Hematopoietic multipotent progenitor cell treated with erythropoietin and hydrocortisone succinate and interleukin-3 and kit ligand, for 6 days (in vitro differentiated cells): ENCODE measurements around the gene MCM8.

Experiments
- DNase-seq: peaks from one replicate; pipeline ENCODE4 v3.0.0-alpha.2; 2015

The MCM8 gene

DNA sequence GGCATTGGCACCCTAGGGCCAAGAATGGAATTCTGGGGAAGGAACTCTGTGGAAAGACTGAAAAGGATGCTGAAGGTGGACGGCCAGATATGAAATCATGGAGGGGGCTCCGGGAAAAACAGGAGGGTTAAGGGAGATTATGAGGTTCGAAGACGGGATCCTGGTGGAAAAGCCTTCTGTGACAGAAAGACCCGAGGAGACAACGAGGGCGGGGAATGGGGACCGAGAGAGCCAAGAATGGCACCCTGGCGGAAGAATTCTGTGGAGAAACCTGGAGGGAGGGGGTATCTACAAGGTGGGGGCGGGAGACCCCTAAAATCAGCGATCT, 545 bp upstream of the MCM8 start:
- no peak for DNase-seq

DNA sequence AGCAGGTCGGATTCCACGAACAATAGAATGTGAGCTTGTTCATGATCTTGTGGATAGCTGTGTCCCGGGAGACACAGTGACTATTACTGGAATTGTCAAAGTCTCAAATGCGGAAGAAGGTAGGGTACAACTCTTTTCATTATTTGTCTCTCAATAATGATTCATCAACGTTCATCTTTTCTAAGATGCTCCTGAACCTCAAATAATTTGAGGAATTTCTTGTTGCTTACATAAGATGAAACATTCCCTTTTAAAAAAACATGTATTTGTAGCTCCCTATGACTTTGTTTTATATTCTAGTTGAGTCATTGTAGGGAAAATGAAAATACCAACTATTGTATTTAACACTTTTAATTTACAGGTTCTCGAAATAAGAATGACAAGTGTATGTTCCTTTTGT, 17.0 kb downstream of the MCM8 start:
- DNase-seq, result no peak

DNA sequence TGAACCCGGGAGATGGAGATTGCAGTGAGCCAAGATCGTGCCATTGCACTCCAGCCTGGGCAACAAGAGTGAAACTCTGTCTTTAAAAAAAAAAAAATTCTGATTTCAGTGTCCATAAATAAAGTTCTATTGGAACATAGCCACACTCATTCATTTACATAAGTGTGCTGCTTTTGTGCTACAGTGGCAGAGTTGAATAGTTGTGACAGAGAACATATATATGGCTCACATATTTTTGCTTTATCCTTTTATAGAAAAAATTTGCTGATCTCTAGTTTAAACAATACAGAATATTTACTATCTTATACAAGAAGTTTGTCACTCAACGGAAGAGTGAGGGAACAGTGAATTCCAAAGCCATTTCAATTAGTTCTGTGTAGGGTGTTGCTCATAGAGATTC, 18.0 kb downstream of the MCM8 start:
- DNase-seq, result no peak

DNA sequence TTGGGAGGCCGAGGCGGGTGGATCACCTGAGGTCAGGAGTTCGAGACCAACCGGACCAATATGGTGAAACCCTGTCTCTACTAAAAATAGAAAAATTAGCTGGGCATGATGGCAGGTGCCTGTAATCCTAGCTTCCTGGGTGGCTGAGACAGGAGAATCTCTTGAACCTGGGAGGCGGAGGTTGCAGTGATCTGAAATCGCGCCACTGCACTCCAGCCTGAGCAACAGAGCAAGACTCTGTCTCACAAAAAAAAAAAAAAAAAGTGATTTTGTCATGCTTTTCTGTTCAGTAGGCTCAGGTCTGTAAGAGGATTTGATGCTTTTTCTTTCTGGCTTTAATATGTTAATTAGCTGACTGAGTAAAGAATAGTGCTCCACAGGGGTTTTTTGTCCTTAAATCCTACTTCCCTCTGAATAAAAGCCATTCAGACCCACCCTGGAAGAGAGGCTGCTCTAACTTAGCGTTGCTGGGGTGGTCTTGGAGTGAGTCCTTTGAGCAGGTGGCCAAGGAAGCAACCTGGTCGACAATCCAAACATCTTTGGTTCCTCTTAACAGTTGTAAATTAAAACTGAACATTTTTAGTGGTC, 19.0 kb downstream of the MCM8 start:
- DNase-seq, result no peak

DNA sequence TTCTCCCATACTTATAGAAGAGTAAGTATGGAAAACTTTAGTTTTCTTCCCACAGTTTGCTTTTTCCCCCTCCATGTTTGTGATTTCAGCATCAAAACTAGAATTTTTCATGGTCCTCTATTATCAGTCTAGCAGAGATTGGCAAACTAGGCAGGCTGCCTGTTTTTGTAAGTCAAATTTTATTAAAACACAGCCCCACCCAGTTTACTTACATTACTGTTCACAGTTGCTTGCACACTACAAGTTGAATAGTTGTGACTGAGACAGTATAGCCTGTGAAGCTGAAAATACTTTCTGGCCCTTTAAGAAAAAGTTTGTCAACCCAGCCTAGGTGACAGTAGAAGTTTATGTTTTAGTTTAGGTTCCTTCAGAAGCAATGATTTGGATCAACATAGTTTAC, 19.5 kb downstream of the MCM8 start:
- no peak for DNase-seq

DNA sequence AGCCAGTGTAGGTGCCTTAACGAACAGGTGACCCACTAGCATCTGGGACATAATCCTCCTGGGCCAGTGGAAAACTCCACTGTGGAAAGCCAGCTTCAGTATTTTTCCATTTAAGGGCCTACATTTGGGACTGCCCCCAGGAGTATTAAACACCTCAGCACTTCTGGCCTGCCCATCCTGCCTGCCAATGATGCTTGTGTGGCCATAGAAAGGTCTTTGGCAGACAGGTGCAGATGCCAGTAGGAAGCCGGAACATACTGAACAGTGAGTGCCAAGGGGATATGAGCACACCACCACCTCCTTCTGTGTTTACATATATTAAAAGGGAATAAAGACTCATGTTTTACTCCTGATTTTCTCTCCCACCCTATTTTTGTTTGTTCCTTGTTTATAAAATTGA, 19.9 kb downstream of the MCM8 start:
- DNase-seq, result no peak

DNA sequence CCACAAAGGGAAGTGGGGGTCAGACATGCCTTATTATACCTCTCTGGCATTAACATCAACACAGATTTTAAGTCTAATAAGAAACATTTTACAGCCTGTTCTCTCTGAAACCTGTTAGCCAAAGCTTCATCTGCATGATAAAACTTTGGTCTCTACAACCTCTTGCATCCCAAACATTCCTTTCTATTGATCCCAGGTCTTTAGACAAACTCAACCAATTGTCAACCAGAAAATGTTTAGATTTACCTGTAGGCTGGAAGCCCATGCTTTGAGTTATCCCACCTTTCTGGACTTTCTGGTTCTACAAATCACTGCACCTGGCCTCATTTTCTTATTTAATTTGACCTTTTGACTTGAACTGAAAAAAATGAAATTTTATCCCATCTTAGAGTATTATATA, 20.8 kb downstream of the MCM8 start:
- DNase-seq, result no peak

DNA sequence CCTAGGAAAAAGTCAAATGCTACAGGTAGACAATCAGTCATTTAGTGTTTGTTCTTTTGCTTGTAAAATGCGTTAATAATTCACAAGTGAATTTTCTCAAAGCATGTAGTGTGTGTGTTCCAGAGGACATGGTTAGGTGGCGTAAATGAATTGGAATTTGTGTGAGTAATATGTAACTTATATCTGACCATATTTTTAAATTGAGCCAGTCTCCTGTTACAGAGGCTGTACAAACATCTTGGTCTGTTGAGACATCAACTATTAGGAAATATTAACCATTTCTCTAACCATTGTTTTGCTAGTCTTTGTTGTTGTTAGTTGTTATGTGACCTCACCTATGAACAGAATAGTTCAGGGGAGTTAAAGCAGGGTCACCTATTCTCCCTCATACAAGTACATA, 22.7 kb downstream of the MCM8 start:
- no peak for DNase-seq

DNA sequence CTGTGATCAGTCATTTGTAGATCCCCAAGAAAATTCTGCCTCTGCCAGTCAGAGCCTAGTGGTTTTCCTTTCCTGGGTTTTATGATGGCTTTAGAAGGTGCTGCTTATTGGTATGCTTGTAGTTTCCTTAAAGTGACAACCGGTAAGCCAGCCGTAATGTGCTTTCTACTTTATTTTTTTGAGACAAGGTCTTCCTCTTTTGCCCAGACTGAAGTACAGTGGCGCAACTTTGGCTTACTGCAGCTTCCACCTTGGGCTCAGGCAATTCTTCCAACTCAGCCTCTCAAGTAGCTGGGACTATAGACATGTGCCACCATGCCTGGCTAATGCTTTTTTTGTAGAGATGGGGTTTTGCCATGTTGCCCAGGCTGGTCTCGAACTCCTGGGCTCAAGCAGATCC, 23.5 kb downstream of the MCM8 start:
- DNase-seq, result peak; percentile 45

DNA sequence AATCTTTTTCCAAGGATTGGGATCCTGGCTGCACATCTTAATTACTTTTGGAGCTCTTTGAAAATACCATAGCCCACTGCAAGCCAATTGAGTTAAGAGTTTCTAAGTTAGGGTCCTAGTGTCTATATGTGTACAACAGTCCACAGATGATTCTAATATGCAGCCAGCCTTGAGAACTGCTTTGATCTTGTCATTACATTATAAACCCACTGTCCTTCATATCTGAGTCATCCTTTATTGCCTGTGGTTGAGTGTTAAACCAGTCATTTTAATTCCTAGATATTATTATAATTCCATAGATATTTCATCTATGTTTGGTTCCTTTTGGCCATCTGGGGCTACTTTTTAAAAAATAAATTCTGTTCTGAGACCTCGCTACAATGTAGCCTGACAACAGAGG, 24.1 kb downstream of the MCM8 start:
- DNase-seq, result no peak

DNA sequence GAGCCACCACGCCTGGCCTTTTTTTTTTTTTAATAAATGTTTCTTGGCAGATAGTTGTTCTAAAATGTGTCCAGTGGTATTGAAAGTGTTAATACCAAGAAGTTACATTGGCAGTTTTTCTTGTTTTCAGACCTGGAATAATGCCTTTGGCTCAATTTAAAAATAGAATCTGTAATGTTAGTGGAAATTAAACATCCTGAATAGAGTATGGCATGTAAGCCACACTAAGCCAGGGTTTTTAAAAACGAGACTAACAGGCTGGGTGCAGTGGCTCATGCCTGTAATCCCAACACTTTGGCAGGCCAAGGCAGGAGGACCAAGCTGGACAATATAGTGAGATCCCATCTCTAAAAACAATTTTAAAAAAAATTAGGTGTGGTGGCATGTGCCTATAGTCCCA, 25.3 kb downstream of the MCM8 start:
- no peak for DNase-seq

DNA sequence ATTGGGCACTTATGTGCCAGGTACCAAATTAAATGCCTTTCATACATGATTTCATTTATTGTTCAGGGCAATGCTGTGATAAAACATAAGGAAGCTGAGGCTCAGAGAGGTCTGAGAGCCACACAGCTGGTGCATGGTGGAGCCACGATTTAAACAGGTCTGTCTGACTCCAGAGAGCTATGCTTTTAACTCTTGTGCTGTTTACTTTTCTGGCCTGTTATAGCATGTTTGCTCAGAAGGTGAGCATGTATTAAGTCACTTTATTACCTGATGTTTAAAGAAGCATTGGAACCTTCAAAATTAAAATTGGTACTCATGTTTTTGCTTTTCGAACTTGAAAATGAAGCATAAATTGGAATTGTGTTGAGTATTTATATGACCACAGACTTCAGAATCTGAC, 26.8 kb downstream of the MCM8 start:
- DNase-seq, result no peak

DNA sequence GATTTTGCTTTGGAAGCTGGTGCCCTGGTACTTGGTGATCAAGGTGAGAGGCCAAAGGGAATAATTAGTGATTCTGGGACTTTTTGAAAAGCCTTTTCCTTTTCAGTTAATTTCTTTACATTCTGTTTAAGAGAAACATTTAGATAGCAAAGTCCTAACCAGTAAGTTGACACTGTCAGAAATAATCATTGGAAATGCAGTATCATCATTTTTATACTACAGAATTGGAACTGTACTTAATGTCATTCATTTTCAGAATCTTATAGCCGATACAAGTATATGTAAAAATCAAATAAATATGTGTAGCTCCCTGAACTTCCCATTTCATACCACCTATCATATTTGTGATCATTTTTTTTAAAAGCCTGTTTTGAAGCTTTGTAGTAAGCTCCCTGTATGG, 27.5 kb downstream of the MCM8 start:
- DNase-seq, result no peak

DNA sequence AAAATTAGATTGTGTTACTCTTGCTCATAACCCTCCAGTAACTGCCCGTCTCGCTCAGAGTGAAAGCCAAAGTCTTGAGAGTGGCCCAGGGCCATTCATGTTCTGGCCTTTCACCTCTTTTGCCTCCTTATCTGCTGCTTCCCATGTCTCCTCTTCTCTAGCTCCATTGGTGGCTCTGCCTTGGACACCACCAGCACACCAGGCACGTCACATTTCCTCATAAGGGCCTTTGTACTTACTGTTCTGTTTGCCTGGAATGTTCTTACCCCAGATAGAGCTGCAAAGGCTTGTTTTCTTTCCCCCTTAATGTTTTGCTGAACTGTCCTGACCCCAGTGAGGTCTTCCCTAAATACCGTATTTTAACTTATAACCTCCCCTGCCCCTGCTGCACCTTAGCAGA, 29.3 kb downstream of the MCM8 start:
- no peak for DNase-seq

DNA sequence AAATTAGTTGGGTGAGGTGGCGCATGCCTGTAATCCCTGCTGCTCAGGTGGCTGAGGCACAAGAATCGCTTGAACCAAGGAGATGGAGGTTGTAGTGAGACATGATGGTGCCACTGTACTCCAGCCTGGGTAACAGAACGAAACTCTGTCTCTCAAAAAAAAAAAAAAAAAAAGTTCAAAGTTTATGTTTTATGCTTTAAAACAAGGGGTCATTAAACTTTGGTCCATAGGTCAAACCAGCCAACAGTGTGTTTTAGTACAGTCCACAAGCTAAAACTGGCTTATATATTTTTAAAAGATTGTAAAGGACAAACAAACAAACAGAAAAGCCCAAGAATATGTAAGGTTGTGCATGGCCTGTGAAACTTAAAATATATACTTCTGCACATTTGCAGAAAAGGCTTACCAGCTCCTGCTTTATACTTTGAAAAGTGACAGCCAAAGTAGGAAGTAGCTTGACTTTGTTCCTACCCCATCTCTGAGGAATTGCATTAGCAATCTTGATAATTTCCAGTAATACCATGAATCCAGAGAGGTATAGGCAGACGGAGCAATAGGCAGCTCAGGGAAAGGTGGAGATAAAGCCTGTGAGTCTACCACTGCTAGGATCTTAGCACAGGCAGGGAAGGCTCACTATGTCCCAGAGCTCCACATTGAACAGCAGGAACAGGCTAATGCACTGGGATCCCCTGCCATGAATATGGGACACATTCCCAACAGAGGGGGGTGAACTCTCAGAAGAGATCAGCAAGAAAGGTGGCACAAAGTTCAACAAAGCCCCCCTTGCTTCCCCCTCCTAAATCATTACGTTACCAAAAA, 30.5 kb downstream of the MCM8 start:
- DNase-seq, result no peak

DNA sequence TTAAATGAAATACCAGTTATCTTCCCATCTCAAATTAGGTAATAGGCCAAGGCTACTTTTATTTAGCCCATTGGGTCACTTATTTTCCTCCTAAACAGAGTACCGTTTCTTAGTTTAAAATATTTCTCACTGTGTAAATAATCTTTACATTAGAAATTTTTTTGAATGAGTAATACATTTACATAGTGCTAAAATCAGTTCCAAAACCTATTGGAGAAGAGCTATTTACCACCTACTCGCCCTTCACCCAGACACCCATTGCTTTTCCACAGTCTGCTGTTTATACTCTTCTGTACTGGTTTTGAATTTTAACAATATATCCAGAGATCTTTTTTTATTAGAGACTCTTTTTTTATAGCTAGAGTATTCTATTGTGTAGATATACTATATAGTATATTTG, 36.9 kb downstream of the MCM8 start:
- DNase-seq, result no peak

DNA sequence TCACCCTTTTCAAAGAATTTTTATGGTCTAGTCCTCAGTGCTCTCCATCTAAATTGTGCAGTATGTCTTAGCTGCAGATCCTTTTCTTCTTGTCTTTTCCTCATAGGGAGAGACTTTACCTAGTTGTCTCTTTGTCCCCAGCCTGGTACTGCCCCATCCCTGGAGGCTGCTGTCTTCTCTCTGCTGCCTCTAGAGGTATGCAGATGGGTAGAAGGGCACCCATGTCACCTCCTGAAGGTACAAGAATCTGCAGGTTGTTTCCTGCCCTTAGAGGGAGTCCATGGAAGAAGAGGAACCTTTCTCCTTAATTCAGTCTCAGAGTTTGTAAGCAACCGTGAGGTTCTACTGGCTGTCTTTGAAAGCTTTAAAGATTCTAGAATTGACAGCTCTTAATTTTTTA, 39.1 kb downstream of the MCM8 start:
- DNase-seq, result no peak

DNA sequence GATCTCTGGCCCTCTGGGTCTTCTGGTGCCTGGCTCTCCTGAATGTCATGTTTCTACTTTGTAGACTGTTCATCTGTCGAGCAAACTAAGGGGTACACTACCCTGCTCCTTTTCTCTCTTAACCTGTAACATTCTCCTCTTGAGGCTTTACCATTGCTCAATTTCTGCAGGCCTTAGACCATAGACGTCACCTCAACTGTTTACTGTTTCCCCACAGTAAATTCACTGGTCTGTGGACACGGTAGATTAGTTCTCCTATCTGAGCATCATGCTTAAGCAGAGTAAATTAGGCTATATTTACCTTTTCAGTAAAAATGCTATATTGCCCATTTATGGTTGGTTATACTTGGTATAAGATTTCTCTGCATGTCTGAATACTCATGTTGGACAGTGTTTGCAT, 40.5 kb downstream of the MCM8 start:
- DNase-seq, result no peak

DNA sequence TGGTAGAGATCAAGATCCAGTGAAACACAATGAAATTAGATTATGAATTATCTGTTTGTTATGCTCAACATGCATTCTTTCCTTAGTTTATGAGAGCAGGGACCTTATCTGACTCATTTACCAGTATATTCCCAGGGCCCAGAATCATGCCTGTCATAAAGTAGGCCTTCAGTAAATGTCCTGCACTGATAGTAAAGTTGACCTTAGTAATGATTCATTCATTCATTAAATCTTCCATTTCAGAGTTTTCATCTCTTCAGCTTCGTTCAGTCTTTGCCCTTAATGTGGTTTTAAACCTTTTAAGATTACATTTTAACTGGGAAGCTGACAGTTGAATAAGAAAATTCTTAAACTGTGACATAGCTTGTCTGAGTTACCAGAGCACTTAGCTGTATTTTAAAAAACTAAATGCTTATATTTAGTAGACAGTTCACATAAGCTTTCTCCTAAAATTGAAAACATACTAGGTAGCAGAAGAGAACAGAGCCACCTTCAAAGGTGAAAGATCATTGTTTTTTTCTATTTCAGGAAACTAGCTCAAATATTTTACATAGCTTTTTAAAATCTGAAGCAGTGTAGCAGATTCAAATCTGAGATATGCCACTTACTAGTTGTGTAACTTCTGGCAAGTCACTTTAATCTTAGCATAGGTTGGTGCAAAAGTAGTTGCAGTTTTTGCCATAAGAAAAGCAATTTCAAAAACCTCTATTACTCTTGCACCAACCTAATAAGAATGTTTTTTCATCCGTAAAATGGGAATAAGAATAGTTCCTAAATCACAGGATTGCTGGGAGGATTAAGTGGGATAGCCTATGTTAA, 41.4 kb downstream of the MCM8 start:
- DNase-seq, result no peak

DNA sequence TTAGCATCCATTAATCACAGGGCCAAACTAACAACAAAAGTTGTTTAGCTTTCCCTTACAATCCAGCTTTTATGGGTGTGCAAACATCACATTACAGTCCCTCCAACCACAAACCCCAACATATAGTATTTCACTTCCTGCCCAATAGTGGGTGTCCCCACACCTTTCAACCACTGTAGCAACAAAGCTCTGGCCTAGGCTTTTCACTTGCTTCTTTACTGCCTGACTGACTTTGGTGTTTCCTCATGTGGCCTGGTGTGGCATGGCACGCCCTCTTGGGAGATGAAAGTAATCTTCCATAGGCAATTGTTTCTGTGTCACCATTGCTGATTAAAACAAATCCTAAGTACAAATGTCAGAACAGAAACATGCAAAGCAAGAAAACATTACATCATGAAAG, 46.3 kb downstream of the MCM8 start:
- DNase-seq, result peak; percentile 60

DNA sequence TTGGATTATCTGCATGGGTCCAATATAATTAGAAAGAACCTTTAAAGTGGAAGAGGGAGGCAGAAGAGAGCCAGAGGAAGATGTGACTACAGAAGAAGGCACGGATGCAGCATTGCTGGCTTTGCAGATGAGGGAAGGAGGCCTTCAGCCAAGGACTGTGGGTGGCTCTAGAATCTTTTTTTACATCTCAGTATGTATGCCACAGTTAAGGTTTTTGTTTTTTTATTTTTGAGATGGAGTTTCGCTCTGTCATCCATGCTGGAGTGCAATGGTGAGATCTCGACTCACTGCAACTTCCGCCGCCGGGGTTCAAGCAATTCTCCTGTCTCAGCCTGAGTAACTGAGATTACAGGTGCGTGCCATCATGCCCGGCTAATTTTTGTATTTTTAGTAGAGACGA, 49.3 kb downstream of the MCM8 start:
- DNase-seq, result no peak

DNA sequence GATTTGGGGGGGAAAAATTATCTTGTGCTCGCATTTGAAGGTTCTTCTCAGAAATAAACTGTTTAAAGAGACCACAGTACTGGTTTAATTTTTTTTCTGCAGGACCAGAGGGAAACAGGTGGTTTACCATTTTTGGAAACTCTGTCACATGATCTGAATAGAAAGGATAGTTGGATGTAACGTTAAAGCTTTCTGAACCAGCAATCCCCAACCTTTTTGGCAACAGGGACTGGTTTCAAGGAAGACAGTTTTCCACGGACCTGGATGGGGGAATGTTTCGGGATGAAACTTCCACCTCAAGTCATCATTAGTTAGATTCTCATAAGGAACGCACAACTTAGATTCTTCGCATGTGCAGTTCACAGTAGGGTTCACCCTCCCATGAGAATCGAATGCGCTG, 50.4 kb downstream of the MCM8 start:
- DNase-seq, result no peak

DNA sequence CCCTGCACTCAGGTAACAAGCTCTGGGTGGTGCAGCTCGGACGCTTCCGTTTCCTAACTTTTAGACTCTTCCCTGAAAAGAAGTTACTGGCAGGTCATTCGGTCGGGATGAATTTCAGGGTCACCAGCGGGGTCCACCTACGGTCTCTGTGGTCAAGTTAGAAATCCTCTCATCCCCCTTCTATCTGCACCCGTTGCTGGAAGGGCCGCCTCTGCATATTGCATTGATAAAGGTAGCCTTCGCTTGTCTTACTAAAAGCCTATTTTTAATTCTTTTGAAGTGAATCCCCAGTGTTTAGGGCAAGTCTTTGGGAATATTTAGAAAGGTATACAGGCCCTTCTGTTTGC, 56.1 kb downstream of the MCM8 start:
- DNase-seq, result no peak

DNA sequence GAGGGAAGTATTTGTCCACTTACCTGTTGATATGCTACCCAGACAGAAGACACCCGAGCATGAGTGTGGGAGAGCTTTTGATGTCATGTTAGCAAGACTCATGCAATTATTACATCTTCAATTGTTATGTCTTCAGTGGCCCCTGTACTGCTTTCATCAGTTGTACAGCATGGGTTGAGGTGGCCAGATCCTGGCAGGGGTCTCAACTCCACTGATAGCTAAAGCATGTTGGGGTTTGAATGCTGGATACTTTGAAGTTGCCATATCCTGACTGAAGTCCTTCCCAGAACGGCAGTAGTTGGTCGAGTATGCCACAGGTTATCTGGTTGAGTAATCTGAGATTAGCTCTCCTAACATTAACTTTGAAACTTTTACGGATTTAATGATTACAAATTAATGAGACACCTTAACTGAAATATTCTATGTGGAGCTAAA, 56.7 kb downstream of the MCM8 start:
- peak; percentile 32 for DNase-seq
